ENCODE results near the gene PERCC1. TPM values are rescaled to one million over a fixed set of nuclear protein-coding genes. Genes with fewer than 3 reads are reported as not detected.
"Not testable (repeated sequence)": the region's sequence is repeated elsewhere in the genome, so short reads cannot be mapped to it uniquely, and the experiment has no call there.

The PERCC1 gene
- total RNA-seq, 1 experiment from 2014 or later = not detected

DNA sequence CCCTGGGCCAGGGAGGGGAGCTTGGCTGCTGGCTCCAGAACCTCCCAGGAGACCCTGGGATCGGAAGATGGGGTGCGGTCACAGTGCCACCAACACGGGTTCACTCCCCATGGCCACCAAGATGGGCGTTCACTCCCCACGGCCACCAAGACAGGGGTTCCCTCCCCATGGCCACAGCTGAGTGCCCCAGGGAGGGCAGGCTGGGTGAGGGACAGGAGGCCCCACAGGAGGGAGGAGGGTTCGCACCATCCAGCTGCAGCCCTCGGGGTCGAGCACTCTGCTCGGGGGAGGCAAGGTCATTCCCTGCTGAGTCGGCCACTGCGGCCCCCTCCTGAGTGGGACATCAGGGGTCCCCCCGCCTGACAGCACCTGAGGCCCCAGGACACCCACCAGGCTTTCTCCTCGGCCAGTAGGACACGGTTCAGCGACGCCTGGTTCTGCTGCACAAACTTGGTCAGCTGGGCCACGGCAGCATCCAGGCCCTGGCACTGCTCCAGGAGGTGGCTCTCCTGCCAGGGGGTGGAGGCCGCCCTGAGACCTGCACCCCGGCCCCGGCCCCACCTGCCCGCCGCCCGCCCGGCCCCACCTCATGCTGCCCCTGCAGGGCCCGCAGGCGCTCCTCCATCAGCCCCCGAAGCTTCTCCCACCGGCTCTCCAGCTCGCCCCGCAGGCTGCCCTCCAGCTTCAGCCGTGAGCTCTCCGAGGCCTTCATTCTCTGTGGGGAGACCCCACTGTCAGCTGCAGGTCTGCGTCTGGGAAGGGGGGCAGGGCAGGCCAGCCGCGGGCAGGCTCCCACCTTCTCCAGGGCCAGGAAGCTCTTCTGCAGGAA is 7.6 kb downstream of the PERCC1 start:
- Mint-ChIP-seq H3K4me1 (ENCODE audit: insufficient read depth, unreplicated experiment) (no peaks in the 10 kb centered on the region), H3K36me3 (ENCODE audit: insufficient read depth, unreplicated experiment) (no peaks in the 10 kb centered on the region), H3K4me3 (ENCODE audit: unreplicated experiment) (no peak overlapping the region), H3K9me3 (ENCODE audit: unreplicated experiment) (no peaks in the 10 kb centered on the region), H3K27ac (ENCODE audit: low read depth, unreplicated experiment) (no peak overlapping the region), H3K27me3 (ENCODE audit: insufficient read depth, unreplicated experiment) (no peaks in the 10 kb centered on the region)
- ChIA-PET POLR2A (no interaction called here), CTCF (interaction anchor here (0.8 kb wide), 1 partner anchor 10 kb away, joined by 5 read pairs; no protein-coding TSS in a partner anchor)
- TF ChIP-seq, protein P1, sequence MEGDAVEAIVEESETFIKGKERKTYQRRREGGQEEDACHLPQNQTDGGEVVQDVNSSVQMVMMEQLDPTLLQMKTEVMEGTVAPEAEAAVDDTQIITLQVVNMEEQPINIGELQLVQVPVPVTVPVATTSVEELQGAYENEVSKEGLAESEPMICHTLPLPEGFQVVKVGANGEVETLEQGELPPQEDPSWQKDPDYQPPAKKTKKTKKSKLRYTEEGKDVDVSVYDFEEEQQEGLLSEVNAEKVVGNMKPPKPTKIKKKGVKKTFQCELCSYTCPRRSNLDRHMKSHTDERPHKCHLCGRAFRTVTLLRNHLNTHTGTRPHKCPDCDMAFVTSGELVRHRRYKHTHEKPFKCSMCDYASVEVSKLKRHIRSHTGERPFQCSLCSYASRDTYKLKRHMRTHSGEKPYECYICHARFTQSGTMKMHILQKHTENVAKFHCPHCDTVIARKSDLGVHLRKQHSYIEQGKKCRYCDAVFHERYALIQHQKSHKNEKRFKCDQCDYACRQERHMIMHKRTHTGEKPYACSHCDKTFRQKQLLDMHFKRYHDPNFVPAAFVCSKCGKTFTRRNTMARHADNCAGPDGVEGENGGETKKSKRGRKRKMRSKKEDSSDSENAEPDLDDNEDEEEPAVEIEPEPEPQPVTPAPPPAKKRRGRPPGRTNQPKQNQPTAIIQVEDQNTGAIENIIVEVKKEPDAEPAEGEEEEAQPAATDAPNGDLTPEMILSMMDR (IDR thresholded peaks at IDR 0.05; ENCODE audit: unreplicated experiment) = no peak
- DNase-seq (ENCODE audit: unreplicated experiment) = no peak
- no TSS peak for BruUV-seq (replicated peaks)
- intact Hi-C loops (cut with micrococcal nuclease) = no loop called here

- Mint-ChIP-seq H3K36me3 (ENCODE audit: insufficient read depth, unreplicated experiment) (no peaks in the 10 kb centered on the region), H3K9me3 (ENCODE audit: unreplicated experiment) (no peaks in the 10 kb centered on the region), H3K4me3 (ENCODE audit: unreplicated experiment) (no peak overlapping the region), H3K27me3 (ENCODE audit: insufficient read depth, unreplicated experiment) (no peaks in the 10 kb centered on the region), H3K4me1 (ENCODE audit: insufficient read depth, unreplicated experiment) (no peaks in the 10 kb centered on the region), H3K27ac (ENCODE audit: low read depth, unreplicated experiment) (no peak overlapping the region)
- DNase-seq (ENCODE audit: unreplicated experiment) = no peak
- intact Hi-C loops (cut with micrococcal nuclease) = no loop called here
- TF ChIP-seq, protein P1 (IDR thresholded peaks at IDR 0.05; ENCODE audit: unreplicated experiment) = no peak
- ChIA-PET POLR2A (interaction anchor here (0.6 kb wide), 1 partner anchor 1693 kb away, joined by 3 read pairs; no protein-coding TSS in a partner anchor), CTCF (interaction anchor here (0.8 kb wide), 1 partner anchor 11 kb away, joined by 5 read pairs; no protein-coding TSS in a partner anchor)
- no TSS peak for BruUV-seq (replicated peaks)
Measured at GRCh38 chr16:1439058-1439698, 8.3 kb downstream of the PERCC1 start.

DNA sequence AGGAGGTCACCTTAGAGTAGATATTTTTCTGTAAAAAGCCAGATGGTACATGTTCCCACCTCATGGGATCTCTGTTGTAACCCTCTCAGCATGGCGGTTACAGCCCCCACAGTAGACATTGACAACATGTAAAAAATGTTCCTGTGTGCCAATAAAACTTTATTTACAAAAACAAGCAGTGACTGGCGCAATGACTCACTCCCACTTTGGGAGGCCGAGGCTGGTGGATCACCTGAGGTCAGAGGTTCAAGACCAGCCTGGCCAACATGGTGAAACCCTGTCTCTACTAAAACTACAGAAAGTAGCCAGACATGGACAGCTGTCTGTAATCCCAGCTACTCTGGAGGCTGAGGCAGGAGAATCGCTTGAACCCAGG is 8.8 kb downstream of the PERCC1 start:
- H3K27me3 Mint-ChIP-seq (ENCODE audit: insufficient read depth, unreplicated experiment); CTCF ChIA-PET; DNase-seq (ENCODE audit: unreplicated experiment); H3K4me3 Mint-ChIP-seq (ENCODE audit: unreplicated experiment); intact Hi-C loops (cut with micrococcal nuclease); BruUV-seq (replicated peaks); H3K27ac Mint-ChIP-seq (ENCODE audit: low read depth, unreplicated experiment); H3K9me3 Mint-ChIP-seq (ENCODE audit: unreplicated experiment); H3K36me3 Mint-ChIP-seq (ENCODE audit: insufficient read depth, unreplicated experiment); H3K4me1 Mint-ChIP-seq (ENCODE audit: insufficient read depth, unreplicated experiment): not testable (repeated sequence)
- POLR2A ChIA-PET = interaction anchor here (0.6 kb wide), 1 partner anchor 1692 kb away, joined by 3 read pairs; no protein-coding TSS in a partner anchor

- no TSS peak for BruUV-seq (replicated peaks)
- H3K27ac Mint-ChIP-seq (ENCODE audit: low read depth, unreplicated experiment) = no peak overlapping the region
- CTCF ChIA-PET = interaction anchor here (0.6 kb wide), 1 partner anchor 14 kb away, joined by 4 read pairs; no protein-coding TSS in a partner anchor
- intact Hi-C loops (cut with micrococcal nuclease) = no loop called here
- H3K9me3 Mint-ChIP-seq (ENCODE audit: unreplicated experiment) = no peaks in the 10 kb centered on the region
- H3K36me3 Mint-ChIP-seq (ENCODE audit: insufficient read depth, unreplicated experiment) = no peaks in the 10 kb centered on the region
- DNase-seq (ENCODE audit: unreplicated experiment) = no peak
- POLR2A ChIA-PET = no interaction called here
- no peak overlapping the region for H3K4me3 Mint-ChIP-seq (ENCODE audit: unreplicated experiment)
- H3K4me1 Mint-ChIP-seq (ENCODE audit: insufficient read depth, unreplicated experiment) = no peaks in the 10 kb centered on the region
- no peaks in the 10 kb centered on the region for H3K27me3 Mint-ChIP-seq (ENCODE audit: insufficient read depth, unreplicated experiment)
- TF ChIP-seq, protein P1 (IDR thresholded peaks at IDR 0.05; ENCODE audit: unreplicated experiment) = no peak
Measured at GRCh38 chr16:1441391-1441829, 10.5 kb downstream of the PERCC1 start.

All from MCF 10A (cell line).